Activated naive CD4-positive, alpha-beta T cell treated with anti-CD3 and anti-CD28 coated beads, Interleukin-2, amount 10 ng/mL, durations not matched to agents 7 days and 5 days (primary cell): ENCODE data around the gene ANKLE2.
"Not testable (repeated sequence)": the region's sequence is repeated elsewhere in the genome, so short reads cannot be mapped to it uniquely, and the experiment has no call there.

Experiments used
- CTCF ChIA-PET: fragments of 350-600 bp; sonication (Branson Sonifier 250); formaldehyde crosslinking; loops from one replicate; lab custom pipeline; 2021; ENCODE audit warnings: antibody characterized with exemption; lab: Charles Lee
- DNase-seq: peaks from one replicate; pipeline ENCODE4 v3.0.0-alpha.2; 2020
- H3K27ac Mint-ChIP-seq: one replicate; pipeline ENCODE4 v1.8.0; 2021; ENCODE audit warnings: mild to moderate bottlenecking, moderate library complexity, mixed read lengths
- H3K27me3 Mint-ChIP-seq: one replicate; pipeline ENCODE4 v1.8.0; 2021; ENCODE audit warnings: mild to moderate bottlenecking, mixed read lengths
- H3K36me3 Mint-ChIP-seq: one replicate; pipeline ENCODE4 v1.8.0; 2021; ENCODE audit warnings: mixed read lengths
- H3K4me1 Mint-ChIP-seq: one replicate; pipeline ENCODE4 v1.8.0; 2021; ENCODE audit warnings: mixed read lengths
- H3K4me3 Mint-ChIP-seq: one replicate; pipeline ENCODE4 v1.8.0; 2021; ENCODE audit warnings: mild to moderate bottlenecking, moderate library complexity, mixed read lengths
- H3K9me3 Mint-ChIP-seq: one replicate; pipeline ENCODE4 v1.8.0; 2021; ENCODE audit warnings: mixed read lengths

Gene ANKLE2

DNA sequence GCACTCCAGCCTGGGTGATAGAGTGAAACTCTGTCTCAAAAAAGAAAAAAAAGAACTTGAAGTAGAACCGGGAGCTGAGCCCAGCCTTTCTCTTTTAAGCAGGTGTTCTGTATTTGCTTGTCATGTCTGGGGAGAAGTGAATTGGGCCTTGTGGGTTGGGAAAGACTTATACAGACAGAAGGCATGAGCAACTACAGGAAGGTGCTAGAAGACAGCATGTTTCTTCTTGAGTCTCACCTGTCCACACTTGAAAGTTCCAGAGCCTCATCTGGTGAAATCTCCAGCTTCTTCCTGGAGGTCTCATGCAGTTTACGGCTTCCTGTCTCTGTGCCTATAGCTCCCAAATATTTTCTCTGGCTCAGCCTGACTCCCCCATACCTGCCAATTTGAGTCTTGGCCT, 48.5 kb downstream of the ANKLE2 start:
- no peak for DNase-seq
- peak overlapping the region; percentile 15 for H3K4me3 Mint-ChIP-seq
- peaks cover 26% of the 10 kb centered on the region for H3K36me3 Mint-ChIP-seq
- peaks cover 25% of the 10 kb centered on the region for H3K4me1 Mint-ChIP-seq
- H3K27me3 Mint-ChIP-seq = no peaks in the 10 kb centered on the region
- no peak overlapping the region for H3K27ac Mint-ChIP-seq
- no peaks in the 10 kb centered on the region for H3K9me3 Mint-ChIP-seq
- CTCF ChIA-PET = no interaction called here

DNA sequence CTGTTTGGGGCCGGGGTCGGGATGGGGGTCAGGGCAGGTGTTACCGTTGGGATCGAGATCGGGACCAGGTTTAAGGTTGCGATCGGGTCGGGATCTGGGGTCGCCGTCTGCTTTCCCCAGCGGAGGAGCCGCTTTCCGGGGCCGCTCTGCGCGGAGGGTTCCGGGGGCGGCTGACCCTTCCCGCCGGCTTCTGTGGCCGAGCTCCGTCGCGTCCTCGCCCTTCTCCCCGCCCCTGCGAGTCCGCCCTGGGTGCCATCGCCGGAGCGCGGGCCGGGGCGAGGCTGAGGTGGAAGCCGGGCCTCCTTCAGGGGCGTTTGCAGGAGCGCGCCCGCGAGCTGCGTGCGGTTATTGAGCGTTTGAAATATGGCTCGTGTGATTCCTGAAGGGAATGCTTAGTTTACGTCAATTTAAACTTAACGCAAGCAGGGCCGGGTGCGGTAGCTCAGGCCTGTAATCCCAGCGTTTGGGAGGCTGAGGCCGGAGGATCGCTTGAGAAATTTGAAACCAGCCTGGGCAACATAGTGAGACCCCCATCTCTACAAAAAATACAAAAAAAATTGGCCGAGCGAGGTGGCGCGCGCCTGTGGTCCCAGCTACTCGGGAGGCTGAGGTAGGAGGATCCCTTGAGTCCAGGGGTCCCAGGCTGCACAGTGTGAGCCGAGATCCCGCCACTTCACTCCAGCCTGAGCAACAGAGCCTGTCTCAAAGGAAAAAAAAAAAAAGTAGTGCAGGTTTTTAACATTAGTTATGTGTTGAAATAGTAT, 50.4 kb downstream of the ANKLE2 start:
- DNase-seq = peak; percentile 49
- Mint-ChIP-seq H3K27me3 (no peaks in the 10 kb centered on the region), H3K4me3 (peak overlapping the region; percentile 82), H3K9me3 (no peaks in the 10 kb centered on the region), H3K27ac (peak overlapping the region; percentile 49), H3K36me3 (peaks cover 24% of the 10 kb centered on the region), H3K4me1 (peaks cover 28% of the 10 kb centered on the region)
- CTCF ChIA-PET = no interaction called here

DNA sequence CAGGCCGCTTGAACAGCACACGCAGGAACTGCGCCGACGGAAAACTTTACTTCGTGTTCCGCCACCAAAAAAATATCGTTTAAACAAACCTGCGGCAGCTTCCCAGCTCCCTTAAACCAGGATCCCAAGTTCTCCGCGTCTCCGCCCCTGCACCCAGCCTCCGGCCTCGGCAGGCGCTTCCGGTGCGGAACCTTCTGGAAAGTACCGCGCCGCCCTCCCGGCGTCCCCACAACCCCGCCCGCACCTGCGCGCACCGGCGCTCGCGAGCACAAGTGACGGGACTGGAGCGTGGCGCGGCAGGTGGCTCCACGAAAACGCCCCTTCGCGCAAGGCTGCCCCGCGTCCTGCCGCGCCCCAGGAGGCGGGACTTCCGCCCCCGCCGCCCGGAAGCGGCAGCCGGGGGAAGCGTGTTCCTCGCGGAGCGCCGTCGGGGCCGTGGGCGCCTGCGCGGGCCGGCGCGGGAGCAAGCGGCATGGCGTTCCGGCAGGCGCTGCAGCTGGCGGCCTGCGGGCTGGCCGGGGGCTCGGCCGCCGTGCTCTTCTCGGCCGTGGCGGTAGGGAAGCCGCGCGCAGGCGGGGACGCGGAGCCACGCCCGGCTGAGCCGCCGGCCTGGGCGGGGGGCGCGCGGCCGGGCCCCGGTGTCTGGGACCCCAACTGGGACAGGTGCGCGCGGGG, 51.1 kb downstream of the ANKLE2 start, which contains the start of gene PGAM5:
PGAM5 (plus strand) TSS at position 438 of the 675 bp plus-strand sequence; CDS start at position 473, 35 bp downstream.
- peaks cover 28% of the 10 kb centered on the region for H3K4me1 Mint-ChIP-seq
- no peaks in the 10 kb centered on the region for H3K9me3 Mint-ChIP-seq
- H3K36me3 Mint-ChIP-seq = peaks cover 24% of the 10 kb centered on the region
- DNase-seq = peak; percentile 94
- CTCF ChIA-PET = no interaction called here
- peak within 1 kb of the TSS; percentile 89 for H3K27ac Mint-ChIP-seq
- H3K27me3 Mint-ChIP-seq = no peaks in the 10 kb centered on the region
- H3K4me3 Mint-ChIP-seq = peak within 1 kb of the TSS; percentile 90

DNA sequence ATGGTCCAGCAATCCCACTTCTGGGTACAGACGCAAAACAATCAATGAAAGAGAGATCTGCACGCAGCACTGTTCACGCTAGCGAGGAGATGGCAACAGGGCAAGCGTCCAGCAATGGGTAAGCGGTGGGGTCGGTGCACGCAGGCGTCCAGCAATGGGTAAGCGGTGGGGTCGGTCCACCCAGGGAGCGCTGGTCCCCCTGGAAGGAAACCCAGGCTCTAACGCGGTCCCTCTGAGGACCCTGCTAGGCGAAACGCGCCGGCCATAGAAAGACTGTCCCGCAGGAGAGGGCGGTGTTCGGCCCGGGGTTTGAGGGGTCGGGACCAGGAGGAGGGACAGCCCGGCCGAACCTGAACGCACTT, 51.6 kb downstream of the ANKLE2 start:
- peaks cover 28% of the 10 kb centered on the region for H3K4me1 Mint-ChIP-seq
- peak overlapping the region; percentile 89 for H3K27ac Mint-ChIP-seq
- H3K36me3 Mint-ChIP-seq = peaks cover 26% of the 10 kb centered on the region
- H3K27me3 Mint-ChIP-seq = no peaks in the 10 kb centered on the region
- H3K4me3 Mint-ChIP-seq = peak overlapping the region; percentile 90
- CTCF ChIA-PET = no interaction called here
- no peaks in the 10 kb centered on the region for H3K9me3 Mint-ChIP-seq
- DNase-seq = no peak

DNA sequence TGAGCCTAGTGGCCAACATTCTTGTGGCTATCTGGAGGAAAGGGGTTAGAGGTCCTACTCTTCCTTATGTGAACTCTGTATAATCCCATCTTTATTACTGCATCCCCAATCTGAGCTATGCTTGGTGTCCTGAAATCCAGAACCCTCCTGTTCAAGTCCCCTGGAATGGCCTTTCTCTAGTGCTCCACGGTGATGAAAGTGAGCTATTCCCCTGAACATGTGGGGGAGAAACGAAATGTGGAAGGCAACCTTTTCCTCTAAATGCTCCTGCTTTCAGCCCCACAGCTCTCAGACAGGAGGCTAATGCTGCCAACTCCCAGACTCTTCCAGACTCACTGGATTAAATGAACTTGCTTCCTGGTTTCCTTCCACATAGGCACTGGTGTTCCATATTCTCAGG, 53.5 kb downstream of the ANKLE2 start:
- DNase-seq = no peak
- H3K9me3 Mint-ChIP-seq = no peaks in the 10 kb centered on the region
- no peaks in the 10 kb centered on the region for H3K27me3 Mint-ChIP-seq
- H3K36me3 Mint-ChIP-seq = peaks cover 34% of the 10 kb centered on the region
- CTCF ChIA-PET = no interaction called here
- peak overlapping the region; percentile 12 for H3K27ac Mint-ChIP-seq
- no peak overlapping the region for H3K4me3 Mint-ChIP-seq
- H3K4me1 Mint-ChIP-seq = peaks cover 24% of the 10 kb centered on the region

DNA sequence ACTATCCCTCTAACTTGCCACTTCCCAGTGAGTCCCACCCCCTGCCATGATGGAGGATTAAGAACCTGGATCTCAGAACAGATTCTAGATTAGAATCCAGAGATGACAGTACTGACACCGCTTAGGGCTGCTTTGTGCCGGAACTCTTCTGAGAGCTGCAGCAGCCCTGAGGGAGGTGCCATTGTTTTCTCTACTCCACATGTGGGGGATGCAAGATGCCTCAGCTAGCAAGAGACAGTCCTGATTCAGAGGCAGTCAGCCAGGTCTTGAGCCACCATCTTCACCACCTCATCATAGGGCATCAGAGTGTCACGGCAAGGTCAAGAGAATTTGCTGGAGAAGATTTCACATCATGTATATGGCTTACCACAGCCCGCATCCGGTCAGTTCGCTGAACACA, 54.4 kb downstream of the ANKLE2 start:
- no peak overlapping the region for H3K27ac Mint-ChIP-seq
- no peaks in the 10 kb centered on the region for H3K9me3 Mint-ChIP-seq
- peaks cover 16% of the 10 kb centered on the region for H3K4me1 Mint-ChIP-seq
- CTCF ChIA-PET = no interaction called here
- H3K36me3 Mint-ChIP-seq = peaks cover 35% of the 10 kb centered on the region
- H3K4me3 Mint-ChIP-seq = no peak overlapping the region
- H3K27me3 Mint-ChIP-seq = no peaks in the 10 kb centered on the region
- no peak for DNase-seq

DNA sequence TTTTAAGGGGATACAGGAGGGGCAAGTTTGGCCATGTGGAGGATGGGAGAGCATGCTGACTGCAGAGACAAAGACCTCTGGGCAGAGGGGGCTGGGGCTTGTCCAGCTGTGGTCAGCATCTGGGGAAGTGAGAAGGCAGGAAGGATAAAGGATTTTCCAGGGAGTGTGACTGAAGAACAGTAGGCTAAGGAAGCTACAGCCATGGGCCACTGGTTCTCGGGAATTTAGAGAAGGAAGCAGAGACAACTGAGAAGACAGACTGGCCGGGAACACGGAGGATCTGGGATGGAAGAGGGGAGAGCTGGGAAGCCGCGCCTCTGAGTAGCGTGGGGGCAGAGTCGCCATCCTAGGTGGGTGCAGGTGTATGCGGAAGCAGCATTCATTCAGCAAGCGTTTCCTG, 58.0 kb downstream of the ANKLE2 start:
- Mint-ChIP-seq H3K27me3 (no peaks in the 10 kb centered on the region), H3K4me1 (peaks cover 3% of the 10 kb centered on the region), H3K27ac (no peak overlapping the region), H3K36me3 (peaks cover 54% of the 10 kb centered on the region), H3K9me3 (no peaks in the 10 kb centered on the region), H3K4me3 (no peak overlapping the region)
- CTCF ChIA-PET = no interaction called here
- no peak for DNase-seq

DNA sequence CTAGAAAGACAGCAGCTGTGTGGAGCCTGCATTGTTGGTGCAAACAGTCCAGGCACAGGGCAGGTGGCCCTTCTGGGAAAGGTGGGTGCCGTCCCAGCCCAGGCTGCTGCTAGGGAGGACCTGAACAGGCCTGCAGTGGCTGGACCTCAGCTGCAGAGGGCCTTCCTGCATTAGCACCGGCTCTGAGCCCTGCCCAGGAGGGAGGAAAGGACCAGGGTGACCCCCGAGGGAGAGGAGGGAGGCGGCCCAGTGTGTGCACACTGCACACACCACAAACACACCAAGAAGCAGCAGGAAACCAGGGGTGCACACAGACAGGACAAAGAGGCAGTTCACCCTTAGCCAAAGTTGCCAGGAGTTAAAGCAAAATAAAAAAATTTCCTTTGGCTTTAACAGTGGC, 59.0 kb downstream of the ANKLE2 start:
- CTCF ChIA-PET = no interaction called here
- Mint-ChIP-seq H3K27ac (peak overlapping the region; percentile 2), H3K27me3 (no peaks in the 10 kb centered on the region), H3K9me3 (no peaks in the 10 kb centered on the region), H3K4me3 (no peak overlapping the region), H3K36me3 (peaks cover 53% of the 10 kb centered on the region), H3K4me1 (peaks cover 3% of the 10 kb centered on the region)
- DNase-seq = no peak

DNA sequence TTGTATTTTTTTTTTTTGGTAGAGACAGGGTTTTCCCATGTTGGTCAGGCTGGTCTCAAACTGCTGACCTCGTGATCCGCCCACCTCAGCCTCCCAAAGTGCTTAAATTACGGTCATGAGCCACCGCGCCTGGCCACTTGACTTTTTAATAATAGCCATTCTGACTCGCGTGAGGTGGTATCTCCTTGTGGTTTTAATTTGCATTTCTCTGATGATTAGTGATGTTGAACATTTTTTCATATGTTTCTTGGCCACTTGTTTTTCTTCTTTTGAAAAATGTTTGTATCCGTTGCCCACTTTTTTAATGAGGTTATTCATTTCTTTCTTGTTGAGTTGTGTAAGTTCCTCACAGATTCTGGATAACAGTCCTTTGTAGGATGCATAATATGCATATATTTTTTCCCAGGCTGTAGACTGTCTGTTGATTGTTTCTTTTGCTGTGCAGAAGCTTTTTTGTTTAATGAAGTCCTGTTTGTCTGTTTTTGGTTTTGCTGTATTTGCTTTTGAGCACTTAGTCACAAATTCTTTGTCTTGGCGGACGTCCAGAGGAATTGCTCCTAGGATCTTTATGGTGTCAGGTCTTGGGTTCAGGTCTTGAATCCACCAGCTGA, 61.3 kb downstream of the ANKLE2 start:
- DNase-seq = no peak
- no peaks in the 10 kb centered on the region for H3K9me3 Mint-ChIP-seq
- H3K4me3 Mint-ChIP-seq = no peak overlapping the region
- H3K27ac Mint-ChIP-seq = no peak overlapping the region
- peaks cover 56% of the 10 kb centered on the region for H3K36me3 Mint-ChIP-seq
- CTCF ChIA-PET = no interaction called here
- no peaks in the 10 kb centered on the region for H3K27me3 Mint-ChIP-seq
- H3K4me1 Mint-ChIP-seq = no peaks in the 10 kb centered on the region

DNA sequence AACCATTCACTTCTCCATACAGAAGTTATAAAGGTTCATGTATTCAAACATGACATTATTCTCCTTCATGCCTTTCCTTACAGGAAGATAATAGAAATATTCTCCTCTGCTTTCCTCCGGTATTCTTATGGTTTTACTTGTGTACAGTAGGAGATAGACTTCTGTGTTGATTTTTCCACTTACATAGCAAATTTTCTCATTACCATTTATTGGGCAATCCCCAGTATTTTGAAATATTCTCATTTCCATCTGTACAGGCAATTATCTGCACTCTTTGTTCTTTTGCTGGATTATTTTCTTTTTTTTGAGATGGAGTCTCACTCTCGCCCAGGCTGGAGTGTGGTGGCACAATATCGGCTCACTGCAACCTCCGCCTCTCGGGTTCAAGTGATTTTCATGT, 63.3 kb downstream of the ANKLE2 start:
- Mint-ChIP-seq H3K9me3 (no peaks in the 10 kb centered on the region), H3K36me3 (peaks cover 44% of the 10 kb centered on the region), H3K4me1 (no peaks in the 10 kb centered on the region), H3K4me3 (no peak overlapping the region), H3K27me3 (no peaks in the 10 kb centered on the region), H3K27ac (no peak overlapping the region)
- DNase-seq = no peak
- CTCF ChIA-PET = no interaction called here

DNA sequence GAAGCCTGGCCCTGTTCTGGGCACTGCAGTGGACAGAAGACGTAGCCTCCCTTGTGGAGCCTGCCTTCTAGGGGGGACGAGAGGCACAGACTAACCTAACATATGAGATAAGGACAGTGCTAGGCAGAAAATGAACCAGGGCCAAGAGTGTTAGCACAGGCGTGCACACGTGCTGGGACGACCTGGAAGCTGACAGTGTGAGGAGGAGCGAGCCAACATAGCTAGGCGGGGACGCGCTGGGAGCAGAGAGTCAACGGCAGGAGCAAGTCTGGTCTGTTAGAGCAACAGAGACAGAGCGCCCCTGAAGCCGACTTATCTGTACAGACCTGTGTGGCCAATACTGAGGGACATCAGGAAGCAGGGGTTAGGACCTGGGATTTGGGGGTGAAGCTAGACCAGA, 66.2 kb downstream of the ANKLE2 start:
- peaks cover 41% of the 10 kb centered on the region for H3K36me3 Mint-ChIP-seq
- no peaks in the 10 kb centered on the region for H3K27me3 Mint-ChIP-seq
- H3K9me3 Mint-ChIP-seq = no peaks in the 10 kb centered on the region
- no peaks in the 10 kb centered on the region for H3K4me1 Mint-ChIP-seq
- DNase-seq = no peak
- H3K27ac Mint-ChIP-seq = no peak overlapping the region
- CTCF ChIA-PET = no interaction called here
- no peak overlapping the region for H3K4me3 Mint-ChIP-seq

DNA sequence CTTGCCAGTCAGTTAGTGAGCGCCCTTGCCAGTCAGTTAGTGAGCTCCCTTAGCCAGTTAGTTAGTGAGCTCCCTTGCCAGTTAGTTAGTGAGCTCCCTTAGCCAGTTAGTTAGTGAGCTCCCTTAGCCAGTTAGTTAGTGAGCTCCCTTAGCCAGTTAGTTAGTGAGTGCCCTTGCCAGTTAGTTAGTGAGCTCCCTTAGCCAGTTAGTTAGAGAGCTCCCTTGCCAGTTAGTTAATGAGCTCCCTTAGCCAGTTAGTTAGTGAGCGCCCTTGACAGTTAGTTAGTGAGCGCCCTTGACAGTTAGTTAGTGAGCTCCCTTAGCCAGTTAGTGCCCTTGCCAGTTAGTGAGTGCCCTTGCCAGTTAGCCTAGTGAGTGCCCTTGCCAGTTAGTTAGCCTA, 66.7 kb downstream of the ANKLE2 start:
- CTCF ChIA-PET, H3K27ac Mint-ChIP-seq: not testable (repeated sequence)
- H3K36me3 Mint-ChIP-seq = peaks cover 40% of the 10 kb centered on the region

DNA sequence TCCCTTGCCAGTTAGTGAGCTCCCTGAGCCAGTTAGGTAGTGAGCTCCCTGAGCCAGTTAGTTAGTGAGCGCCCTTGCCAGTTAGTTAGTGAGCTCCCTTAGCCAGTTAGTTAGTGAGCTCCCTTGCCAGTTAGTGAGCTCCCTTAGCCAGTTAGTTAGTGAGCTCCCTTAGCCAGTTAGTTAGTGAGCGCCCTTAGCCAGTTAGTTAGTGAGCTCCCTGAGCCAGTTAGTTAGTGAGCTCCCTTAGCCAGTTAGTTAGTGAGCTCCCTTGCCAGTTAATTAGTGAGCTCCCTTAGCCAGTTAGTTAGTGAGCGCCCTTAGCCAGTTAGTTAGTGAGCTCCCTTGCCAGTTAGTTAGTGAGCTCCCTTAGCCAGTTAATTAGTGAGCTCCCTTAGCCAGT, 69.6 kb downstream of the ANKLE2 start:
- not testable (repeated sequence) for H3K9me3 Mint-ChIP-seq, DNase-seq, H3K27ac Mint-ChIP-seq, H3K4me3 Mint-ChIP-seq, H3K27me3 Mint-ChIP-seq, H3K4me1 Mint-ChIP-seq
- peaks cover 21% of the 10 kb centered on the region for H3K36me3 Mint-ChIP-seq
- CTCF ChIA-PET = interaction anchor here (0.6 kb wide), 1 partner anchor 381 kb away, joined by 3 read pairs; no protein-coding TSS in a partner anchor

More for the DNA sequence above, 66.7 kb downstream of the ANKLE2 start:
- H3K4me3 Mint-ChIP-seq, DNase-seq, H3K4me1 Mint-ChIP-seq, H3K9me3 Mint-ChIP-seq, H3K27me3 Mint-ChIP-seq: not testable (repeated sequence)

DNA sequence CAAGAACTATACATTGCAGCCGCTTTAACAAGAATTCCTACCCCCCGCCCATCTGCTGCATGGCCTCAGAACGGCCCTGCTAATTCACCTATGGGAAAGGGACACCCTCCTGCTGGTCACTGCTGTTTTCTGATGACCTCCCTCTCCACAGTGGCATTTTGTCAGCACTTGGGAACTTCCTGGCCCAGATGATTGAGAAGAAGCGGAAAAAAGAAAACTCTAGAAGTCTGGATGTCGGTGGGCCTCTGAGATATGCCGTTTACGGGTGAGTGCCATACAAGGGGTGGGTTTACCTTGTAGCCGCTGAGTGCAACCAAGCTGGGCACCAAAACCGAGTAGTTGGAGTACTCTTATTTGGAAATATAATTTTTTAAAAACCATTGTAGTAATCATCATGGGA, 71.5 kb downstream of the ANKLE2 start:
- peaks cover 23% of the 10 kb centered on the region for H3K36me3 Mint-ChIP-seq
- CTCF ChIA-PET = no interaction called here
- peaks cover 21% of the 10 kb centered on the region for H3K4me1 Mint-ChIP-seq
- H3K27ac Mint-ChIP-seq = no peak overlapping the region
- no peaks in the 10 kb centered on the region for H3K9me3 Mint-ChIP-seq
- H3K4me3 Mint-ChIP-seq = peak overlapping the region; percentile 2
- no peak for DNase-seq
- H3K27me3 Mint-ChIP-seq = no peaks in the 10 kb centered on the region

DNA sequence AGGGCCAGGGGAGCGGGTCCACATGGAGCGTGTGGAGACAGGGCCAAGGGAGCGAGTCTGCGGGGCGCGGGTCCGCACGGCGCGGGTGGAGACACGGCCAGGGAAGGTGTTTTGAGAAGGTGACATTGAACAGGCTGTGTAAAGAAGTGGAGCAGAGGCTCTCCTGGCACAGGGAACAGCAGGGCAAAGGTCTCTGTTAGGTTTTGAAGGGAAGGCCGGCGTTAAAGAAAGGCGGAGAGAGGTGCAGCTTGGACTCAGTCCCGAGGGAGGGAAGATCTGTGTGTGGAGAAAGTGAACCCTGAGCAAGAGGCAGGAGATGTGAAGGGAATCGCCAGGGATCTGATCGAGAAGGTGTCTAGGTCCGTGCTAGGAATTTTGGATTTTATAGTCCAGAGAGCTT, 72.4 kb downstream of the ANKLE2 start:
- no peaks in the 10 kb centered on the region for H3K9me3 Mint-ChIP-seq
- no peak overlapping the region for H3K27ac Mint-ChIP-seq
- CTCF ChIA-PET = no interaction called here
- peaks cover 24% of the 10 kb centered on the region for H3K36me3 Mint-ChIP-seq
- DNase-seq = no peak
- H3K4me3 Mint-ChIP-seq = peak overlapping the region; percentile 56
- H3K4me1 Mint-ChIP-seq = peaks cover 24% of the 10 kb centered on the region
- no peaks in the 10 kb centered on the region for H3K27me3 Mint-ChIP-seq
